Stomach (tissue), 9 donors: Measurements from ENCODE around the gene SPATA9. TPM values are rescaled to one million over a fixed set of nuclear protein-coding genes. Genes with fewer than 3 reads are reported as not detected.
A peak's percentile ranks its signal among the peaks of the same experiment; 100 is the strongest.

Source experiments
- DNase-seq, 2 donors: peaks; one replicate each; pipeline versions ENCODE4 v3.0.0 to v3.0.0-alpha.2; 2013 to 2019
- H3K27ac ChIP-seq, 5 donors: fragments of 200-600 bp in 4 of 5; sonication (generic) in 4 of 5; one replicate each; pipeline ENCODE4 v1.5.1; 2013 to 2019; ENCODE audit warnings: mild to moderate bottlenecking in 1 of 5, moderate library complexity in 1 of 5
- H3K27me3 ChIP-seq, 3 donors: fragments of 200-600 bp; sonication (generic); one replicate each; pipeline ENCODE4 v1.5.1; 2017 to 2019; ENCODE audit warnings: mixed run types in 1 of 3
- H3K36me3 ChIP-seq, 4 donors: fragments of 200-600 bp; sonication (generic); 1 replicate in 3 of 4; 2 replicates in 1 of 4; pipeline ENCODE4 v1.5.1; 2016 to 2019
- H3K4me1 ChIP-seq, 4 donors: fragments of 200-600 bp; sonication (generic); one replicate each; pipeline ENCODE4 v1.5.1; 2016 to 2019
- H3K4me3 ChIP-seq, 4 donors: fragments of 200-600 bp; sonication (generic) in 3 of 4; one replicate each; pipeline ENCODE4 v1.5.1; 2016 to 2019; ENCODE audit warnings: mild to moderate bottlenecking in 1 of 4
- H3K9me3 ChIP-seq, 4 donors: fragments of 200-600 bp; sonication (generic); one replicate each; pipeline ENCODE4 v1.5.1; 2016 to 2019
- CTCF ChIP-seq, 7 experiments: fragments of 450-650 bp in 4 of 7; fragments of 200-600 bp in 3 of 7; sonication (generic) in 3 of 7; IDR thresholded peaks; one replicate each; pipeline ENCODE4 v1.5.1; 2016 to 2019; ENCODE audit warnings: antibody characterized with exemption in 7 of 7, control low read depth in 2 of 7, mild to moderate bottlenecking in 1 of 7
- EP300 ChIP-seq: sonication (generic); formaldehyde crosslinking; IDR thresholded peaks from one replicate; pipeline ENCODE4 v1.6.1; 2017; ENCODE audit warnings: antibody characterized with exemption
- POLR2A ChIP-seq, 4 donors: fragments of 450-650 bp; IDR thresholded peaks; one replicate each; pipeline ENCODE4 v1.6.1; 2016; ENCODE audit warnings: antibody characterized with exemption in 4 of 4, control low read depth in 2 of 4, mild to moderate bottlenecking in 1 of 4, moderate library complexity in 1 of 4
- POLR2AphosphoS5 ChIP-seq, 3 donors: sonication (generic); formaldehyde crosslinking; IDR thresholded peaks; one replicate each; pipeline ENCODE4 v1.6.1; 2016; ENCODE audit warnings: antibody characterized with exemption in 3 of 3
- WGBS, 5 donors: extraction: QIAGEN DNeasy Blood & Tissue Kit in 3 of 5; methylation state at CpG; one replicate each; pipeline versions ENCODE4 v1.1.5 to v1.1.7; 2013 to 2018; 5-methylcytosine and 5-hydroxymethylcytosine counted together
- intact Hi-C: fragments of 100-400 bp; cut with DNase I; formaldehyde crosslinking; loops from one replicate; pipeline ENCODE4 v1.15.1; 2023; ENCODE audit warnings: low total_unique reads
- polyA plus RNA-seq, 3 donors: library from polyadenylated mRNA; stranded (reverse); fragments of 200-250 nt; gene quantifications; one replicate each; pipeline ENCODE4 v1.2.3, GENCODE V29; 2013
- total RNA-seq, 5 donors: library from RNA; depleted of rRNA; stranded (reverse); fragments of >200 nt; gene quantifications; one replicate each; pipeline versions ENCODE4 v1.1.0 to v1.2.3, GENCODE V29; 2014 to 2016
- donor health status: healthy with polysubstance abuse.
- donor health status: Bipolar disorder and iron deficiency.
- donor health status: healthy.

The SPATA9 gene
- total and polyA plus RNA-seq, 8 donors: 0.35 to 0.55 TPM; not detected in 6

GRCh38 chr5:95721582-95722295, 38.9 kb upstream of the SPATA9 start:
- Histone ChIP-seq H3K9me3 (no peaks in the 10 kb centered on the region), H3K36me3 (no peaks in the 10 kb centered on the region), H3K27me3 (no peaks in the 10 kb centered on the region), H3K27ac (peak overlapping the region in 2 of 5 donors; percentile 57 to 58), H3K4me1 (peaks cover 0 to 41% (median 21%) of the 10 kb centered on the region in 4 donors), H3K4me3 (no peak overlapping the region)
- WGBS, 5 donors: 59 to 76% (median 64%) methylated on average over 1 of the region's 1 CpG
- TF ChIP-seq EP300 (no peak), CTCF (IDR thresholded peaks at IDR 0.05) (no peak), POLR2AphosphoS5 (IDR thresholded peaks at IDR 0.05) (no peak), POLR2A (IDR thresholded peaks at IDR 0.05) (no peak)
- no peak for DNase-seq
- intact Hi-C loops: loop anchor here (10.0 kb wide), 1 partner anchor 47 kb away; no protein-coding TSS in a partner anchor

DNA sequence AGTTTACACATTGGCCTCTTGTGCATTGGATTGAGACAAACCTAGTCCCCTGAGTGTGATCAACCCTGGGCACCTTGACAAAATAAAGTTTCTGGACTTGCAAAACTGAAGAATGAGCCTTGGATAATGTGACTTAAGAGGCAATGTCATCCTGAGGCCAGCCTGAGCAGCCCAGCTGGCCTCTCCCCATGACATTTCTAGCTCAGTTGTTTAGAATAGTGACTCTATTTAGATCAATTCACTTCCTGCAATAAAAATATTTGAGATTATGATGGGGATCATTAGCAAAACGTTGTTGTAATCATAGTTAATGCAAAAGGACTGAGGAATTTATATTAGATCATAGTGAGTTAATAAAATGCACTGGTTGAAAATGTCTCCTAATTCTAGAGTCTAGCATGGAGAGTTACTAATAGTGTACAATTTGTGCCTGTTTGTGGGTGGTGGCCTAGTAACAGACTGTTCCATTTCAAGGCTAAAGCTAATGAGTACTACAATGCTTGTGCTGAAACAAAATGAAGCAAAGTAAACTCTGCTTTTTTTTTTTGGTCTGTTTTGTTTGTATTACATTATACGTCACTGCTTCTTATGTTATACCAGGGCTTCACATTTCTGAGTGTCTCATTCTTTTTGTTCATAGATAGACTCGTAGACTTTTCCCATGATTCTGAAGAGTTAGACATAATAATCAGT, 37.4 kb upstream of the SPATA9 start:
- Histone ChIP-seq H3K36me3 (peaks cover 0 to 3% (median 0%) of the 10 kb centered on the region in 4 donors), H3K9me3 (no peaks in the 10 kb centered on the region), H3K27ac (peak overlapping the region in 4 of 5 donors; percentile 16 to 58 (median 52)), H3K4me3 (no peak overlapping the region), H3K27me3 (no peaks in the 10 kb centered on the region), H3K4me1 (peaks cover 0 to 34% (median 19%) of the 10 kb centered on the region in 4 donors)
- no peak for DNase-seq
- intact Hi-C loops: loop anchor here (10.0 kb wide), 1 partner anchor 45 kb away; no protein-coding TSS in a partner anchor
- TF ChIP-seq CTCF (IDR thresholded peaks at IDR 0.05) (no peak), EP300 (no peak), POLR2AphosphoS5 (IDR thresholded peaks at IDR 0.05) (peak in 1 of 3 donors; percentile 40), POLR2A (IDR thresholded peaks at IDR 0.05) (no peak)
- WGBS, 5 donors: 33 to 44% (median 37%) methylated on average over 3 of the region's 3 CpGs

DNA sequence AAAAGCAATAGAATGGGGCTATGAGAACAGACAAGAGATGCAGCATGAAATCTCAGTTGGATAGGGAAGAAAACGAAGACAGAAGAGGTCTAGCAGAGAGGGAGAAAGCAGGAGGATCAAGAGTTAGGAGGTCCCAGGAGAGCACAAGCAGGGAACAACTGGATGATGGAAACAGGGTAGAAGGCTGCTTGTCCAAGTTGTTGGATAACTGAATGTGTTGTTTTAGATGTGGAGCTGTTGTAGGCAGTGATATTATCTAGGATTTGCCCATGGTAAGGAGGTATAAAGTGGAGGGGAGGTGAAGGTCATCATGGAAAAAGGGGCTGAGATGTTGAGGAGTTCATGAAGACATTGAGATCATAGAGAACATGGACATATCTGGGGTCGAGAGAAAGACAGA, 35.9 kb upstream of the SPATA9 start:
- intact Hi-C loops: no loop called here
- Histone ChIP-seq H3K27ac (no peak overlapping the region), H3K36me3 (peaks cover 0 to 3% (median 0%) of the 10 kb centered on the region in 4 donors), H3K4me1 (peaks cover 0 to 31% (median 15%) of the 10 kb centered on the region in 4 donors), H3K27me3 (no peaks in the 10 kb centered on the region), H3K9me3 (no peaks in the 10 kb centered on the region), H3K4me3 (no peak overlapping the region)
- TF ChIP-seq CTCF (IDR thresholded peaks at IDR 0.05) (no peak), POLR2AphosphoS5 (IDR thresholded peaks at IDR 0.05) (no peak), POLR2A (IDR thresholded peaks at IDR 0.05) (no peak), EP300 (no peak)
- DNase-seq: no peak
- 82 to 96% (median 92%) methylated on average over 2 of the region's 2 CpGs for WGBS, 5 donors

DNA sequence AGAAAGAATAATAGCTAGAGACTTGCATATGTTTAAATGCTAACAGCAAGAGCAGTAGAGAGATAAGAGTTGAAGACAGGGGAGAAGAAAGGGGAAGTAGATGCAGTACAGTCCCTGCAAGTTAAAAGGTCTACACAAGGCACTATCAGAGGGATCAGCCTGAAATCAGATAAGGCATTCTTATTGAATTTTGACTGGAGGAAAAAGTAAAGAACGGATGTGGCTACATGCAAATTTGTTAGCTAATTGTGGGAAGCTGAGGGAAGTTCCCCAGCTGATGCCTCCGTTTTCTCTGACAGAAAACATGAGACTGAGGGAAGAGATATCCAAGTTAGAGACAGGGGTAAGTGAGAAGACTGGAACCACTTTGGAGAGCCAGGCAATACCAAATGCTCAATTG, 35.4 kb upstream of the SPATA9 start:
- Histone ChIP-seq H3K27me3 (no peaks in the 10 kb centered on the region), H3K36me3 (peaks cover 0 to 3% (median 0%) of the 10 kb centered on the region in 4 donors), H3K9me3 (no peaks in the 10 kb centered on the region), H3K4me1 (peaks cover 0 to 26% (median 11%) of the 10 kb centered on the region in 4 donors), H3K27ac (no peak overlapping the region), H3K4me3 (no peak overlapping the region)
- DNase-seq: no peak
- intact Hi-C loops: no loop called here
- TF ChIP-seq POLR2A (IDR thresholded peaks at IDR 0.05): no peak
- no peak for TF ChIP-seq POLR2AphosphoS5 (IDR thresholded peaks at IDR 0.05)
- no peak for TF ChIP-seq CTCF (IDR thresholded peaks at IDR 0.05)
- TF ChIP-seq EP300: no peak
- 57 to 74% (median 66%) methylated on average over 2 of the region's 2 CpGs for WGBS, 5 donors
